HepG2 (cell line): ENCODE results near the gene OPRL1. TPM values are rescaled to one million over a fixed set of nuclear protein-coding genes. Genes with fewer than 3 reads are reported as not detected.
A peak's percentile ranks its signal among the peaks of the same experiment; 100 is the strongest.

Source experiments
- FOXA3 ChIP-seq: IDR thresholded peaks from 2 replicates; pipeline ENCODE4 v1.6.1; 2016; ENCODE audit warnings: missing genetic modification reagents, missing compliant biosample characterization
- FOXJ3 ChIP-seq: sonication (generic); formaldehyde crosslinking; IDR thresholded peaks from 2 replicates; pipeline ENCODE4 v1.4.0; 2020; ENCODE audit warnings: missing genetic modification reagents, mild to moderate bottlenecking, borderline replicate concordance
- FOXP1 ChIP-seq, 2 experiments: fragments of 450-650 bp in 1 of 2; IDR thresholded peaks; 2 replicates each; pipeline ENCODE4 v1.6.1; 2017 to 2018; ENCODE audit warnings: antibody characterized with exemption in 1 of 2
- HBP1 ChIP-seq: IDR thresholded peaks from 2 replicates; pipeline ENCODE4 v1.6.1; 2016; ENCODE audit warnings: low read depth, control low read depth
- HMG20A ChIP-seq: IDR thresholded peaks from 2 replicates; pipeline ENCODE4 v1.6.1; 2016; ENCODE audit warnings: borderline replicate concordance
- KLF16 ChIP-seq, 2 experiments: sonication (generic) in 1 of 2; formaldehyde crosslinking in 1 of 2; IDR thresholded peaks; 2 replicates each; pipeline versions ENCODE4 v1.6.1 to v1.8.0; 2016 to 2023; ENCODE audit warnings: missing genetic modification reagents in 2 of 2, missing compliant biosample characterization in 1 of 2
- MED13 ChIP-seq: sonication (generic); formaldehyde crosslinking; IDR thresholded peaks from 2 replicates; pipeline ENCODE4 v1.5.0; 2020; ENCODE audit warnings: missing genetic modification reagents
- NFATC3 ChIP-seq: sonication (generic); formaldehyde crosslinking; IDR thresholded peaks from 2 replicates; pipeline ENCODE4 v1.5.1; 2020; ENCODE audit warnings: mild to moderate bottlenecking, missing genetic modification reagents
- RELA ChIP-seq: sonication (generic); formaldehyde crosslinking; IDR thresholded peaks from 2 replicates; pipeline ENCODE4 v1.4.0; 2020; ENCODE audit warnings: missing genetic modification reagents
- REST ChIP-seq, 2 experiments: IDR thresholded peaks; 2 replicates each; pipeline ENCODE4 v1.6.1; 2011 to 2012; ENCODE audit warnings: low read length in 2 of 2, borderline replicate concordance in 1 of 2, low read depth in 1 of 2, mild to moderate bottlenecking in 1 of 2, moderate library complexity in 1 of 2
- REXO4 ChIP-seq: sonication (generic); formaldehyde crosslinking; IDR thresholded peaks from 2 replicates; pipeline ENCODE4 v1.8.0; 2022; ENCODE audit warnings: missing genetic modification reagents, mild to moderate bottlenecking, borderline replicate concordance
- SP1 ChIP-seq, 2 experiments: fragments of 450-650 bp in 1 of 2; sonication (generic) in 1 of 2; formaldehyde crosslinking in 1 of 2; IDR thresholded peaks; 2 replicates each; pipeline versions ENCODE4 v1.4.0 to v1.6.1; 2016 to 2020; ENCODE audit warnings: missing genetic modification reagents in 1 of 2
- ZBTB26 ChIP-seq: IDR thresholded peaks from 2 replicates; pipeline ENCODE4 v1.6.1; 2016; ENCODE audit warnings: missing compliant biosample characterization, missing genetic modification reagents, borderline replicate concordance
- ZNF564 ChIP-seq: sonication (generic); formaldehyde crosslinking; IDR thresholded peaks from 2 replicates; pipeline ENCODE4 v1.8.1; 2023; ENCODE audit warnings: mild to moderate bottlenecking, missing genetic modification reagents
- ZNF770 ChIP-seq: sonication (generic); formaldehyde crosslinking; IDR thresholded peaks from 2 replicates; pipeline ENCODE4 v1.5.0; 2020; ENCODE audit warnings: mild to moderate bottlenecking, missing genetic modification reagents
- ZNF782 ChIP-seq: sonication (generic); formaldehyde crosslinking; IDR thresholded peaks from 2 replicates; pipeline ENCODE4 v1.4.0; 2020; ENCODE audit warnings: missing genetic modification reagents, mild to moderate bottlenecking, borderline replicate concordance
- ZSCAN9 ChIP-seq: IDR thresholded peaks from 2 replicates; pipeline ENCODE4 v1.6.1; 2016; ENCODE audit warnings: borderline replicate concordance
- polyA plus RNA-seq, 8 experiments: library from polyadenylated mRNA; depleted of rRNA in 3 of 8; stranded (reverse) in 7 of 8; unstranded in 1 of 8; fragments of >200 nt; fragmentation: Illumina TruSeq in 4 of 8; extraction: Trizol in 4 of 8; gene quantifications; 2 replicates each; pipeline versions ENCODE4 v1.2.1 to v1.2.3, GENCODE V29; 2011 to 2016; ENCODE audit warnings: low read depth in 4 of 8, missing spikeins in 1 of 8, mixed read lengths in 1 of 8; ENCODE audit not compliant: insufficient read depth in 1 of 8
- total RNA-seq, 5 experiments: library from RNA; depleted of rRNA; stranded (reverse); fragments of >200 nt; fragmentation: Illumina TruSeq; extraction: Trizol; gene quantifications; 2 replicates each; pipeline ENCODE4 v1.2.3, GENCODE V29; 2016; ENCODE audit warnings: low read depth in 1 of 5
- TF ChIP-seq, protein P1 (sequence below): IDR thresholded peaks from 2 replicates; pipeline ENCODE4 v1.6.1; 2016; ENCODE audit warnings: low read depth

OPRL1 gene
- total and polyA plus RNA-seq, 2 of the 13 experiments (the other 11 are each of a cell fraction or from before 2014, with no cell fraction given), result 0.35 to 0.71 TPM

GRCh38 chr20:64055893-64056638 lies 23.8 kb upstream of the OPRL1 start (continued):
- TF ChIP-seq REST (IDR thresholded peaks at IDR 0.05; ENCODE audit: borderline replicate concordance in 1 of 2, low read depth in 1 of 2, low read length in 2 of 2), result no peak
- TF ChIP-seq RELA (CRISPR knock-in tag), result peak; percentile 93
- peak; percentile 50; the same call in 1 of the 2 replicates for TF ChIP-seq REXO4
- TF ChIP-seq MED13, result 0 out of 2 replicates have a peak, but pooled peaks have one; percentile 35
- TF ChIP-seq FOXP1 (IDR thresholded peaks at IDR 0.05), result no peak
- TF ChIP-seq FOXP1 (CRISPR knock-in tag; IDR thresholded peaks at IDR 0.05), result no peak
- peak; percentile 14; the same call in 1 of the 2 replicates for TF ChIP-seq FOXA3
- TF ChIP-seq HMG20A (CRISPR knock-in tag), result peak; percentile 53; the same call in 1 of the 2 replicates
- TF ChIP-seq ZBTB26, result 0 out of 2 replicates have a peak, but pooled peaks have one; percentile 42
- TF ChIP-seq ZNF782 (CRISPR knock-in tag), result no peak; the same call in 1 of the 2 replicates
- TF ChIP-seq HBP1, result no peak
- TF ChIP-seq ZNF564 (CRISPR knock-in tag), result no peak; the same call in 1 of the 2 replicates
- no peak for TF ChIP-seq SP1 (IDR thresholded peaks at IDR 0.05)
- TF ChIP-seq SP1 (CRISPR knock-in tag; IDR thresholded peaks at IDR 0.05), result peak; percentile 57
- peak; percentile 23 for TF ChIP-seq ZNF770
- TF ChIP-seq, protein P1, sequence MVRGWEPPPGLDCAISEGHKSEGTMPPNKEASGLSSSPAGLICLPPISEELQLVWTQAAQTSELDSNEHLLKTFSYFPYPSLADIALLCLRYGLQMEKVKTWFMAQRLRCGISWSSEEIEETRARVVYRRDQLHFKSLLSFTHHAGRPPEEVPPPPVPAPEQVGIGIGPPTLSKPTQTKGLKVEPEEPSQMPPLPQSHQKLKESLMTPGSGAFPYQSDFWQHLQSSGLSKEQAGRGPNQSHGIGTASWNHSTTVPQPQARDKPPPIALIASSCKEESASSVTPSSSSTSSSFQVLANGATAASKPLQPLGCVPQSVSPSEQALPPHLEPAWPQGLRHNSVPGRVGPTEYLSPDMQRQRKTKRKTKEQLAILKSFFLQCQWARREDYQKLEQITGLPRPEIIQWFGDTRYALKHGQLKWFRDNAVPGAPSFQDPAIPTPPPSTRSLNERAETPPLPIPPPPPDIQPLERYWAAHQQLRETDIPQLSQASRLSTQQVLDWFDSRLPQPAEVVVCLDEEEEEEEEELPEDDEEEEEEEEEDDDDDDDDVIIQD (CRISPR knock-in tag), result no peak
- TF ChIP-seq KLF16 (CRISPR knock-in tag; IDR thresholded peaks at IDR 0.05), result peak in 1 of 2 experiments; percentile 63; a peak in 1 of 4 replicates
- peak; percentile 92; the same call in 1 of the 2 replicates for TF ChIP-seq NFATC3 (CRISPR knock-in tag)
- peak; percentile 89 for TF ChIP-seq ZSCAN9 (CRISPR knock-in tag)
- 0 out of 2 replicates have a peak, but pooled peaks have one; percentile 31 for TF ChIP-seq FOXJ3 (CRISPR knock-in tag)
